ES-I3 (cell line): Measurements from ENCODE around the gene PAPOLA.

Experiments
- H3K36me3 ChIP-seq: 2 replicates; pipeline ENCODE4 v1.6.1; 2013; ENCODE audit warnings: mild to moderate bottlenecking, low read length, control low read depth, moderate library complexity; ENCODE audit not compliant: insufficient read depth
- H3K4me1 ChIP-seq: 2 replicates; pipeline ENCODE4 v1.6.1; 2013; ENCODE audit warnings: mild to moderate bottlenecking, control low read depth, low read length; ENCODE audit not compliant: insufficient read depth
- H3K9ac ChIP-seq: 2 replicates; pipeline ENCODE4 v1.6.1; 2013; ENCODE audit warnings: low read depth, mild to moderate bottlenecking, low read length, moderate library complexity
- H3K9me3 ChIP-seq: 2 replicates; pipeline ENCODE4 v1.6.1; 2013; ENCODE audit warnings: mild to moderate bottlenecking, low read length, moderate library complexity; ENCODE audit not compliant: control insufficient read depth, insufficient read depth

PAPOLA gene

DNA sequence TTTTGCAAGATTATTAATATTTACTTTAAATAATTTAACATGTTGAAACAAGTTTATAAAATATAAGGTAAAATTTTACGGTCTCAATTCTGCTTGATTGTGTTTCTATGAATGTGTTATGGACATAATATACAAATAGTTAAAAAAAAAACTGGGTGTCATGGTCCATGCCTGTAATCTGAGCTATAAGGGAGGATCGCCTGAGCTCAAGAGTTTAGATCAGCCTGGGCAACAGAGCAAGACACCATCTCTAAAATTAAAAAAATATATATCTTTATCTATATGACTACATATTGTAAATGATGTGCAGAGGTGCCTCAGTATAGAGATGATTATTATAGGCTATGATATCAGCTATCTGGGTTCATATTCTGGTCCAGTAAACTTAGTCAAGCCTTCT lies 9.9 kb downstream of the PAPOLA start:
- peaks cover 45% of the 10 kb centered on the region for H3K4me1 ChIP-seq
- H3K9me3 ChIP-seq = no peaks in the 10 kb centered on the region
- H3K36me3 ChIP-seq = no peaks in the 10 kb centered on the region
- H3K9ac ChIP-seq = no peak overlapping the region

DNA sequence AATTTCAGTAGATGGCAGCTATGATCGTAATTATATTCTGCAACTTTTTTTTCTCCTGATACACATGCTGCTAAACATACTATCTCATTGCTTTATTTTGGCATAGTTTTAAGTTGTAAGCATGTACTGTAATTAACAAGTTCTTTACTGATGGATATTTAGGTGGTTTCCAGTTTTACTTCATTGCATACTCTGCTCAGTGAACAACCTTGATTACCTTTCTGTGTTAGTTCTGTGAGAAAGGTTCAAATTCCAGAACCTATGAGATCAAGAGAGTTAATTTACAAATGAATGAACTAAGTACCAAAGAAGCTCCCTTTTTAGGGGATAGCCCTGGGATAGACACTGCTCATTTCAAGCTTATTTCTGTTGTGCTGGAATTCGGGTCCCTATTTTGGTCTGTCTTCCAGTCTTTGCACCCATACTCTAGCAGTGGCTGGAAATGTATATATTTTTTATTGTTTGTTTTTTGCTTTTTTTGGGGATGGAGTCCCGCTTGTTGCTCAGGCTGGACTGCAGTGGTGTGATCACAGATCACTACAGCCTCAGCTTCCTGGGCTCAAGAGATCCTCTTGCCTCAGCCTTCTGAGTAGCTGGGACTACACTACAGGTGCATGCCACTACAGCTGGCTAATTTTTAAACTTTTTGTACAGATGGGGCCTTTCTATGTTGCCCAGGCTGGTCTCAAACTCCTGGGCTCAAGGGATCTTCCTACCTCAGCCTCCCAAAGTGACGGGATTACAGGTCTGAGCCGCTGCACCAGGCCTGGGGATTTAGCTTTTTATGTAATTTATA lies 10.6 kb downstream of the PAPOLA start:
- H3K9me3 ChIP-seq = no peaks in the 10 kb centered on the region
- H3K9ac ChIP-seq = peak overlapping the region; percentile 23; the same call in 1 of the 2 replicates
- peaks cover 46% of the 10 kb centered on the region for H3K4me1 ChIP-seq
- H3K36me3 ChIP-seq = no peaks in the 10 kb centered on the region

DNA sequence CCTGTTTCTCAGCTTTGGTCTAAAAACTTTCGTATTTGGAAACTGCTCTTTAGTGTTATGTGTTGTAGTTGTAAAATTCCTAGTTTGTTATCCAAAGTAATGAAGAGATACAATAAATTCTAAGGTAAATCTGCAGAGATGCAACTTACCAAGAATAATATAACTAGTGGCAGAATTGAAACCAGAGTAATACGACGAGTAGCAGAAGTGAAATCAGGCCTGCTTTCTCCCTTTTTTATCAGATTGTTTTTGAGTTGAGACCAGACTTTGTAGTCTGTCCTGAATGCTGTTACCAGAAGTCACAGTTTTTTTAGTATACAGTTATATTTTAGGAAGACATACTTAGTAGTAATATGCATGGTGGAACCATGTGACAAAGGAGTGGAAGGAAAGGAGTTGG lies 12.5 kb downstream of the PAPOLA start:
- no peaks in the 10 kb centered on the region for H3K9me3 ChIP-seq
- peaks cover 45% of the 10 kb centered on the region for H3K4me1 ChIP-seq
- H3K9ac ChIP-seq = no peak overlapping the region
- H3K36me3 ChIP-seq = no peaks in the 10 kb centered on the region

DNA sequence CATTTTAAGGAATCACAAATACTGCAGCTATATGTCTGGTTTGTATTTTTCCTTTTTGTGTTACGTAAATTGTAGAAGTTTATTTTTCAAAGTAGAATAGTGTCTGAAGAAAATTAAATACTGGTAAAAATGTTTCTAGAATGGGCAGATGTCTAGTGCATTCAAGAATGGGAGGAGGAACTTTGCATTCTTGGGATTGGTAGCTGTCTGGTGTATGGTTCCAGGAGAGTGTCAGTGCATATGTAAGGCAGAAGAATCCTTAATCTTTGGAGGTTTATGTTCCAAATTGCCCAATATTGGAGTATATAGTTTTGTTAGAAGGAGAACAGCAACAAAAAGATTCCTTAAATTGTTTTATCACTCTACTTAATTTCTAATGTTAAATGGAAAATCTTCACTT lies 13.5 kb downstream of the PAPOLA start:
- Histone ChIP-seq H3K9me3 (no peaks in the 10 kb centered on the region), H3K9ac (no peak overlapping the region), H3K36me3 (no peaks in the 10 kb centered on the region), H3K4me1 (peaks cover 40% of the 10 kb centered on the region)

DNA sequence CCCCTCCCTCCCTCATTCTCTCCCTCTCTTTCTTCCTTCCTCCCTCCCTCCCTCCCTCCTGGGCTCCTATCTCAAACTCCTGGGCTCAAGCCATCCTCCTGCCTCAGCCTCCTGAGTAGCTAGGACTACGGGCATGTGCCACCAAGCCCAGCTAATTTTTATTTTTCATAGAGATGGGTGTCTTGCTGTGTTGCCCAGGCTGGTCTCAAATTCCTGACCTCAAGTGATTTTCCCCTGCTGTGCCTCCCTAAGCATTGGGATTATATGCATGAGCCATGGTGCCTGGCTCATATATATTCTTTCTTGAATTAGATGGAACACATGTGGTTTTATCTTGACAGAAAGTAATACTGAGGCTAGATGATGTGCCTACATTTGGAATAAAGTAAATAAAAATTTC lies 14.2 kb downstream of the PAPOLA start:
- Histone ChIP-seq H3K36me3 (no peaks in the 10 kb centered on the region), H3K9me3 (no peaks in the 10 kb centered on the region), H3K4me1 (peaks cover 38% of the 10 kb centered on the region), H3K9ac (no peak overlapping the region)

DNA sequence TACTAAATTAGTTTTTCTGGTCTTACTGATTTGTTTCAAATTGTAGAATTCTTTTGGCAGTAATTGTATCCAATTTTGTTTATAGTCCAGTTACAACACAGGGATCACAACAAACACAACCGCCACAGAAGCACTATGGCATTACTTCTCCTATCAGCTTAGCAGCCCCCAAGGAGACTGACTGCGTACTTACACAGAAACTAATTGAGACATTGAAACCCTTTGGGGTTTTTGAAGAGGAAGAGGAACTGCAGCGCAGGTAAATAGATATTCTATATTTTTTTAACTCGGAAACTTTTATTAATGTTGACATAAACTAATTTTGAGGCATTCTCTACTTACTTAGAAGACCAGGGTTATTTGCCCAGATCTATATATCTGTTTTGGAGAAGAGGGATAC lies 17.8 kb downstream of the PAPOLA start:
- no peaks in the 10 kb centered on the region for H3K9me3 ChIP-seq
- H3K36me3 ChIP-seq = 0 out of 2 replicates have a peak, but pooled peaks cover 3% of the 10 kb centered on the region
- peaks cover 14% of the 10 kb centered on the region; the same call in 1 of the 2 replicates for H3K4me1 ChIP-seq
- no peak overlapping the region for H3K9ac ChIP-seq

DNA sequence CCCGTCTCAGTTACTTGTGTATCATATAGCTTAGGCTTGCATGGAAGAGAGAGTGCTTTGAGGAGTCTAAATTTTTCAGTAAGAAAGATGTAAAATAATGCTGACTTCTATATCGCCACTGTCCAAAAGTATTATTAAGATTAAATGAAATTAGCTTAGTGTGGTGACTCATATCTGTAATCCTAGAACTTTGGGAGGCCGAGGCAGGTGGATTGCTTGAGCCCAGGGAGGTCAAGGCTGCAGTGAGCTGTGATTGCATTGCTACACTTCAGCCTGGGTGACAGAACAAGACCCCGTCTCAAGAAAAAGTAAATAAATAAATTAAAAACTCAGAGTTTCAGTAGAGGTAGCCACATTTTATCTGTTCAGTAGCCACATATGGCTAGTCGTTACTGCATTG lies 23.3 kb downstream of the PAPOLA start:
- Histone ChIP-seq H3K36me3 (peaks cover 3% of the 10 kb centered on the region; the same call in 1 of the 2 replicates), H3K9ac (no peak overlapping the region), H3K4me1 (no peaks in the 10 kb centered on the region), H3K9me3 (no peaks in the 10 kb centered on the region)

DNA sequence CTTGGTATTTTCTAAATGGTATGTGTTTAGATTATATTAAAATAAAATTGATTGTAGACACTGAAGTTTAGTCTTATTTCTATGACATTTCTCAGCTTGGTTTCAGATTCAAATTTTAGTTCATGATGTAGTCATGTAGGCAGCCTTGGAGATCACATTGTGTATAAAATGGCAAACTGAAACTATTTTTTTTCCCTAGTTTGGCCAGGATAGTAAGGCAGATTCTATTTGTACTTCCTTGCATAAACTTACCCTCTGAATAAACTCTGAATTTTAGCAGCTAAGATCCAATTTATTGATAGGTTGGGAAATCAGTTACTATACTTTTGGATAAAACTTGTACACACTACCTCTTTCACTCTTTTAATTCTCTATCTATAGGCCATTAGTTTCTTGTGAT lies 30.4 kb downstream of the PAPOLA start:
- no peaks in the 10 kb centered on the region for H3K4me1 ChIP-seq
- no peaks in the 10 kb centered on the region; the same call in 1 of the 2 replicates for H3K36me3 ChIP-seq
- no peak overlapping the region for H3K9ac ChIP-seq
- no peaks in the 10 kb centered on the region for H3K9me3 ChIP-seq

DNA sequence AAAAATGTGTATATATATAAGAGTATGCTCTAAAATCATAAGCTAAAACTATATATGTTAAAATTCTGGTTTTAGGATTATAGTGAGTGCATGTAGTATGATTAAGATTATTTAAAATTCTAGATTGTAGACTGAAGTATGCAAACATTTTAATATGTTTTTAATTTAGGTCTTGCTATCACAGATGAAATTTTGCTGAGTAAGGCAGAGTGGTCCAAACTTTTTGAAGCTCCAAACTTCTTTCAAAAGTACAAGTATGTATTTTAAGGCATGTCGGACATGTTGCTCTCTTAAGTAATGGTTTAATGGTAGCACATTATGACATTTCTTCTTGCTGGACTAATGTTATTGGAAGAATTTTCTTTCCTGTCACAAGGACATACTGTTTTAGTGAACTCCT lies 34.6 kb downstream of the PAPOLA start:
- no peaks in the 10 kb centered on the region for H3K9me3 ChIP-seq
- H3K36me3 ChIP-seq = 0 out of 2 replicates have a peak, but pooled peaks cover 3% of the 10 kb centered on the region
- no peak overlapping the region for H3K9ac ChIP-seq
- no peaks in the 10 kb centered on the region for H3K4me1 ChIP-seq

DNA sequence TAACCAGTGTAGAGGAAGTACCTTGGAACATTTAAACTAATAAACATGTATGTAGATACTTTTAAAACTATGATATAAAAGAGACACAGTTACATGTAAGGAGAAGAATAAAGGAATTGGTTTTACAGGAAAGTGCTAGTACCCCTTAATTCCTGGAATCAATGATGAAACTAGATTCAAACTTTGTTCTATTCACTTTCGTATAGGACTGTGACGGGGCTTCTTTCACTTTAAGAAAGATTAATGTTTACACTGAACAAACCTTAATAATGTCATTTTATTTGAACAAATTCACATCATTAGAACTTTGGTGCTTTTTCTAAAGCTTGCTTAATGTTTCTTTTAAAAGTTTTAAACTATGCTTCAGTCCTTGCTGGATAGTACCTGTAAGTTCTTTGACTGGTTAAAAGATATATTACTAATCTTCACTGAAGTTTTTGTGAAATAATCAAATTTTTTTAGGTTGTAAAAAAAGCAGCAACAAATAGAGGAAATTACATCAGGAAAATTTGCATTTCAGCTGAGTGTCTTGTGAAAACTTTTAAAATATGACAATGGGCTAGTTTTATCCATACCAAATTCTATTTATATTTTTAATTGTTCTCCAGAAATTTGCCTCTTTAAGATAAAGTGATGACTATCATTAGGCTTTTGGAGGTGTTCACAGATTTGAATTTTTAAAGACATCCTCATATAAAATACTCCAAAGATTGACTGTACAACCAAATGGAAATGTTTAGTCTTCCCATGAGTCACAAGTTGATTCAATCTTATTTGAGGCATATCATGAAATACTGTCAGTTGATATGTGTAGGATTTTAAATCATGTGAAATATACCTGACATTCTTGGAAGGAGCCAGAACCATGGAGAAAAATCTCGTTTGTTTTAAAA lies 36.2 kb downstream of the PAPOLA start:
- no peaks in the 10 kb centered on the region for H3K9me3 ChIP-seq
- H3K9ac ChIP-seq = no peak overlapping the region
- H3K4me1 ChIP-seq = no peaks in the 10 kb centered on the region
- 0 out of 2 replicates have a peak, but pooled peaks cover 3% of the 10 kb centered on the region for H3K36me3 ChIP-seq

DNA sequence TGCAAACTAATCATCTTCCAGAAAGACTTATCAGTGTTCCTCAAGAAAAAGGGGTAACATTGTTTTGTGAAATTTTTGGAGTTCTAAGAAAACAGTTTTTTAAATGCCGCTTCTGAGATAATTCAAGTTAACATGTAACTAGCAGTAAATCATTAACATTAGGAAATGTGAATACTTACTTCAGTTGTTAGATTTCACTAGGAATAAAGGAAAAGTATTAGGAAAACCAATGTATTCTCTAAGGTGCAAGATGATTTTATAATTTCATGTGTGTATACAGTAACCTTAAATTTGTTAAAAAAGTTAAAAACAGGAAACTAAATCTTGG lies 36.8 kb downstream of the PAPOLA start:
- Histone ChIP-seq H3K4me1 (no peaks in the 10 kb centered on the region), H3K36me3 (peaks cover 3% of the 10 kb centered on the region; the same call in 1 of the 2 replicates), H3K9ac (no peak overlapping the region), H3K9me3 (no peaks in the 10 kb centered on the region)

DNA sequence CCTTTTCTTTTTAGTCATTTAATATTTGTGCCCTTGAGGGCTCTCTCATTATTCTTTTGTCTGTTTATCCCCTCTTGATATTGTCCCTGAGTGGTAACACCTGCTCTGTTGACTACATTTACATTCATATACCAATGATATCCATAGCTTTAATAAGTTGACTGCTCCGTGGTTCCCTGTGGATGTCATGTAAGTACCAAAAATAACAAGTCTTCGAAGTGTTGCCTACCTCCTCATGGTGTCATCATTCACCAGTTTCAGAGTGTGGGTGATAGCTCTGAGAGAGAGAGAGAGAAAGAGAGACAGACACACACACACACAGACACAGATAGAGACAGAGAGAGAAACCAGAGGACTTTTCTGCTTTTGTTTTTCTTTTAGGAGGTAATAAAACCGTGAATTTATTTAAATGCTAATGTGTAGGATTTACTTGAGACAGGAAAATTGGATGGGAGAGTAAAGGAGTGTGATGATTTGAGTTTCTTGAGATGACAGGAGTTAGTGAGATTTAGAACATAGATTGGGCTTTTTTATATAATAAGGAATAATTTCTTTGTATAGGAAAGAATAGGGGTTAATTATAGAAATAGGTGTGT lies 52.2 kb downstream of the PAPOLA start:
- H3K36me3 ChIP-seq = peaks cover 27% of the 10 kb centered on the region
- H3K9me3 ChIP-seq = no peaks in the 10 kb centered on the region
- no peak overlapping the region for H3K9ac ChIP-seq
- no peaks in the 10 kb centered on the region for H3K4me1 ChIP-seq

DNA sequence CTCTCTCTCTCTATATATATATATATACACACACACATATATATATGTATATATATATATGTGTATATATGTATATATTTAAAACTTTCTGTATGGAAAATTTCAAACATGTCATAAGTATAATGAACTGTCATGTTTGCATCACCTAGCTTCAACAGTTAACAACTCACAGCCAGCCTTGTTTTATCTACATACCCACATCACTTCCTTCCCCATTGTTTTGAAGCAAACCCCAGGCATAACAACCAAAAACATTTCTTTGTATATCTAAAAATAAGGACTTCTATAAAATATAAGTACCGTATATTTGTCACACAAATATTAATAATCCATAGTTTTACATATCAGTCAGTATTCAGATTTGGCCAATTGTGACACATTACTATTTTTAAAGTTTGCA lies 57.4 kb downstream of the PAPOLA start:
- no peaks in the 10 kb centered on the region for H3K4me1 ChIP-seq
- H3K9me3 ChIP-seq = no peaks in the 10 kb centered on the region
- peaks cover 17% of the 10 kb centered on the region for H3K36me3 ChIP-seq
- H3K9ac ChIP-seq = no peak overlapping the region

DNA sequence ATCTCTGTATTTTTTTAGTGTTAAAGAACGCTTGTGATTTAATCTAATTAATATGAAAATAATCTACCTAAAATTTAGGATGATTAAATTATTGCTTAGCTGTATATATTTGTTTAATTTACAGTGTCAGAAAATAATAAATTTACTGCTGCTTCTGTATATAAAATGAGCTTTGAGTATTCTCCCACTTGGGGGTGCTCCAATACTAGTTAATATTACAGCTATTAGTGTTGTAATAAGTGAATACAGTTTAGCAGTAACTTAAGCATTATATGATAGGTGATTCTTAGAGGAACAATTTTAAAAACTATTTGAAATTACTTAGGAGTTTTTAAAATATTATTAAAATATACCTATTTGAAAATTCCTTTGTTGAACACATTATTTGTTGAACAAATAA lies 62.2 kb downstream of the PAPOLA start:
- no peak overlapping the region for H3K9ac ChIP-seq
- H3K36me3 ChIP-seq = peaks cover 9% of the 10 kb centered on the region; the same call in 1 of the 2 replicates
- no peaks in the 10 kb centered on the region for H3K4me1 ChIP-seq
- no peaks in the 10 kb centered on the region for H3K9me3 ChIP-seq
